Ovary (tissue), 3 donors: Measurements from ENCODE around the gene ZNF223.

Experiments
- EP300 ChIP-seq: sonication (generic); formaldehyde crosslinking; IDR thresholded peaks from one replicate; pipeline ENCODE4 v1.6.1; 2017; ENCODE audit warnings: antibody characterized with exemption
- POLR2A ChIP-seq: fragments of 450-650 bp; IDR thresholded peaks from one replicate; pipeline ENCODE4 v1.6.1; 2017; ENCODE audit warnings: antibody characterized with exemption, mild to moderate bottlenecking, moderate library complexity
- TF ChIP-seq, protein P1 (sequence below), 3 donors: fragments of 450-650 bp in 2 of 3; fragments of 200-600 bp in 1 of 3; IDR thresholded peaks; one replicate each; pipeline versions ENCODE4 v1.5.1 to v1.8.0; 2016 to 2022; ENCODE audit warnings: antibody characterized with exemption in 3 of 3, mild to moderate bottlenecking in 1 of 3
- donor health status: DM: no; HTN: no; CAD: no.

DNA sequence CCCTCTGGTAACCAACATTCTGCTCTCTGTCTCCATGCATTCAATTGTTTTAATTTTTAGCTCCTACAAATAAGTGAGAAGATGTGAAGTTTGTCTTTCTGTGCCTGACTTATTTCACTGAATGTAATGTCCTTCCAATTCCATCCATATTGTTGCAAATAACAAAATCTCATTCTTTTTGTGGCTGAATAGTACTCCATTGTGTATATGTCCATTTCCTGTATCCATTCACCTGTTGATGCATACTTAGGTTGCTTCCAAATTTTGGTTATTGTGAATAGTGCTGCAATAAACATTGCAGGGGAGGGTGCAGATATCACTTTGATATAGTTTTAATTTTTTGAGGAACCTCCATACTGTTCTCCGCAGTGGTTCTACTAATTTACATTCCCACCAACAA, 17.6 kb downstream of the ZNF223 start:
- TF ChIP-seq, protein P1, sequence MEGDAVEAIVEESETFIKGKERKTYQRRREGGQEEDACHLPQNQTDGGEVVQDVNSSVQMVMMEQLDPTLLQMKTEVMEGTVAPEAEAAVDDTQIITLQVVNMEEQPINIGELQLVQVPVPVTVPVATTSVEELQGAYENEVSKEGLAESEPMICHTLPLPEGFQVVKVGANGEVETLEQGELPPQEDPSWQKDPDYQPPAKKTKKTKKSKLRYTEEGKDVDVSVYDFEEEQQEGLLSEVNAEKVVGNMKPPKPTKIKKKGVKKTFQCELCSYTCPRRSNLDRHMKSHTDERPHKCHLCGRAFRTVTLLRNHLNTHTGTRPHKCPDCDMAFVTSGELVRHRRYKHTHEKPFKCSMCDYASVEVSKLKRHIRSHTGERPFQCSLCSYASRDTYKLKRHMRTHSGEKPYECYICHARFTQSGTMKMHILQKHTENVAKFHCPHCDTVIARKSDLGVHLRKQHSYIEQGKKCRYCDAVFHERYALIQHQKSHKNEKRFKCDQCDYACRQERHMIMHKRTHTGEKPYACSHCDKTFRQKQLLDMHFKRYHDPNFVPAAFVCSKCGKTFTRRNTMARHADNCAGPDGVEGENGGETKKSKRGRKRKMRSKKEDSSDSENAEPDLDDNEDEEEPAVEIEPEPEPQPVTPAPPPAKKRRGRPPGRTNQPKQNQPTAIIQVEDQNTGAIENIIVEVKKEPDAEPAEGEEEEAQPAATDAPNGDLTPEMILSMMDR (IDR thresholded peaks at IDR 0.05), result no peak
- TF ChIP-seq POLR2A, result no peak
- no peak for TF ChIP-seq EP300
